Kidney (tissue), 14 donors: Measurements from ENCODE around the gene ARPP21. TPM values are rescaled to one million over a fixed set of nuclear protein-coding genes. Genes with fewer than 3 reads are reported as not detected.

Source experiments
- DNase-seq, 5 donors: peaks; one replicate each; pipeline ENCODE4 v3.0.0-alpha.2; 2013 to 2020
- FAIRE-seq: peaks from 2 replicates; lab custom pipeline; 2012; peaks lifted over from hg19 to GRCh38; lab: Jason Lieb, UNC
- H3K27ac ChIP-seq, 2 donors: one replicate each; pipeline ENCODE4 v1.7.0; 2013; ENCODE audit warnings: low read depth in 2 of 2, low read length in 2 of 2, inconsistent platforms in 1 of 2
- H3K27me3 ChIP-seq: one replicate; pipeline ENCODE4 v1.7.1; 2013; ENCODE audit warnings: low read length, inconsistent platforms; ENCODE audit not compliant: control insufficient read depth, insufficient read depth
- H3K36me3 ChIP-seq, 3 donors: one replicate each; pipeline versions ENCODE4 v1.7.0 to v1.7.1; 2013; ENCODE audit warnings: low read length in 3 of 3, control low read depth in 1 of 3, inconsistent platforms in 1 of 3; ENCODE audit not compliant: insufficient read depth in 3 of 3, control insufficient read depth in 2 of 3
- H3K4me1 ChIP-seq, 3 donors: one replicate each; pipeline versions ENCODE4 v1.7.0 to v1.7.1; 2013; ENCODE audit warnings: low read length in 3 of 3, inconsistent platforms in 1 of 3, low read depth in 1 of 3; ENCODE audit not compliant: control insufficient read depth in 2 of 3, insufficient read depth in 2 of 3
- H3K4me3 ChIP-seq, 3 donors: one replicate each; pipeline versions ENCODE4 v1.7.0 to v1.8.1; 2013; ENCODE audit warnings: low read length in 3 of 3, control low read depth in 1 of 3, inconsistent platforms in 1 of 3
- H3K9ac ChIP-seq, 3 donors: one replicate each; pipeline versions ENCODE4 v1.7.0 to v1.7.1; 2013; ENCODE audit warnings: low read length in 3 of 3, control low read depth in 1 of 3, inconsistent platforms in 1 of 3
- H3K9me3 ChIP-seq, 3 donors: one replicate each; pipeline versions ENCODE4 v1.7.0 to v1.7.1; 2013; ENCODE audit warnings: low read length in 3 of 3, control low read depth in 1 of 3, inconsistent platforms in 1 of 3; ENCODE audit not compliant: control insufficient read depth in 2 of 3, insufficient read depth in 1 of 3
- intact Hi-C: fragments of 100-400 bp; cut with DNase I; formaldehyde crosslinking; loops from one replicate; pipeline ENCODE4 v1.11.1; 2022
- polyA plus RNA-seq: library from polyadenylated mRNA; stranded (reverse); fragments of 350-450 nt; fragmentation: Illumina TruSeq; extraction: RNeasy Lipid Tissue Mini Kit (QIAGEN cat#74804); gene quantifications from one replicate; pipeline ENCODE4 v1.2.3, GENCODE V29; 2014; ENCODE audit warnings: low read depth, low replicate concordance; ENCODE audit not compliant: insufficient read depth
- total RNA-seq: library from RNA; stranded (reverse); fragmentation: NEBNext Ultra II Directional; extraction: Animal tissue kit (Norgen Biotek cat#: 25700); gene quantifications from one replicate; pipeline ENCODE4 v1.2.1, GENCODE V29; 2021
- TF ChIP-seq, protein P1 (sequence below): IDR thresholded peaks from 3 replicates; pipeline ENCODE4 v1.5.1; 2012; ENCODE audit warnings: mild to moderate bottlenecking, moderate library complexity, borderline replicate concordance; ENCODE audit not compliant: insufficient read depth; ENCODE audit errors: extremely low read depth
- donor health status: control.
- donor health status: control.
- donor health status: control.
- donor health status: control.
- donor health status: control.
- donor health status: DM: yes; HTN: yes; CAD: no.
- donor health status: Normal renal cell carcinoma (clear cell type).

Gene ARPP21
- total and polyA plus RNA-seq, 2 donors from 2014 or later: 0.11 to 0.44 TPM

DNA sequence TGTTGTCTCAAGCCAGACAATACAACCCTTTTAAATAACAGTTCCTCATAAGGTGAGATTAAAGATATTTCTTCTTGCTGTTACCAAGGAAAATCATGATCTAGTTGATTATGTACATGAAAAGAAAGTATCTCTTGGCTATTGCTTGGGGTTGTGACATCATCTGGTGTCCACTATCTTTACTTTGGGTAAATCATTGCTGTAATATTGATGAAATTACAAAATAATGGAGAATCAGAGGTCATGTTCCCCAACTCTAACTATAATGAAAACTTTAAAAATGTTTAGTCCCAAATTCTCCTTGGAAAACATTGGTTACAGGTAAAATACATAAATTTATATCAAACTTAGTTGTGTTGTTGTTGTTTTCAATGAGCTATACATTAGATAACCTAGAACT is 142.2 kb downstream of the ARPP21 start:
- Histone ChIP-seq H3K36me3 (no peaks in the 10 kb centered on the region), H3K27me3 (no peaks in the 10 kb centered on the region), H3K27ac (no peak overlapping the region), H3K4me1 (no peaks in the 10 kb centered on the region), H3K9me3 (no peaks in the 10 kb centered on the region), H3K9ac (no peak overlapping the region), H3K4me3 (no peak overlapping the region)
- intact Hi-C loops: no loop called here
- FAIRE-seq: no peak
- TF ChIP-seq, protein P1, sequence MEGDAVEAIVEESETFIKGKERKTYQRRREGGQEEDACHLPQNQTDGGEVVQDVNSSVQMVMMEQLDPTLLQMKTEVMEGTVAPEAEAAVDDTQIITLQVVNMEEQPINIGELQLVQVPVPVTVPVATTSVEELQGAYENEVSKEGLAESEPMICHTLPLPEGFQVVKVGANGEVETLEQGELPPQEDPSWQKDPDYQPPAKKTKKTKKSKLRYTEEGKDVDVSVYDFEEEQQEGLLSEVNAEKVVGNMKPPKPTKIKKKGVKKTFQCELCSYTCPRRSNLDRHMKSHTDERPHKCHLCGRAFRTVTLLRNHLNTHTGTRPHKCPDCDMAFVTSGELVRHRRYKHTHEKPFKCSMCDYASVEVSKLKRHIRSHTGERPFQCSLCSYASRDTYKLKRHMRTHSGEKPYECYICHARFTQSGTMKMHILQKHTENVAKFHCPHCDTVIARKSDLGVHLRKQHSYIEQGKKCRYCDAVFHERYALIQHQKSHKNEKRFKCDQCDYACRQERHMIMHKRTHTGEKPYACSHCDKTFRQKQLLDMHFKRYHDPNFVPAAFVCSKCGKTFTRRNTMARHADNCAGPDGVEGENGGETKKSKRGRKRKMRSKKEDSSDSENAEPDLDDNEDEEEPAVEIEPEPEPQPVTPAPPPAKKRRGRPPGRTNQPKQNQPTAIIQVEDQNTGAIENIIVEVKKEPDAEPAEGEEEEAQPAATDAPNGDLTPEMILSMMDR: no peak
- no peak for DNase-seq

GRCh38 chr3:35782355-35782754 is 143.0 kb downstream of the ARPP21 start:
- FAIRE-seq (no peak), DNase-seq (no peak)
- Histone ChIP-seq H3K36me3 (no peaks in the 10 kb centered on the region), H3K27me3 (no peaks in the 10 kb centered on the region), H3K9me3 (no peaks in the 10 kb centered on the region), H3K9ac (no peak overlapping the region), H3K27ac (no peak overlapping the region), H3K4me1 (no peaks in the 10 kb centered on the region), H3K4me3 (no peak overlapping the region)
- intact Hi-C loops: no loop called here
- TF ChIP-seq, protein P1: no peak

GRCh38 chr3:35784169-35784568 is 144.8 kb downstream of the ARPP21 start:
- TF ChIP-seq, protein P1: no peak
- H3K4me1 ChIP-seq: no peaks in the 10 kb centered on the region
- H3K36me3 ChIP-seq: no peaks in the 10 kb centered on the region
- no peaks in the 10 kb centered on the region for H3K9me3 ChIP-seq
- no peak overlapping the region for H3K27ac ChIP-seq
- DNase-seq (no peak), FAIRE-seq (no peak)
- no peaks in the 10 kb centered on the region for H3K27me3 ChIP-seq
- H3K9ac ChIP-seq: no peak overlapping the region
- intact Hi-C loops: no loop called here
- no peak overlapping the region for H3K4me3 ChIP-seq

GRCh38 chr3:35785234-35785888 is 146.0 kb downstream of the ARPP21 start:
- Histone ChIP-seq H3K9me3 (no peaks in the 10 kb centered on the region), H3K4me1 (no peaks in the 10 kb centered on the region), H3K4me3 (no peak overlapping the region), H3K27me3 (no peaks in the 10 kb centered on the region), H3K36me3 (no peaks in the 10 kb centered on the region), H3K27ac (no peak overlapping the region), H3K9ac (no peak overlapping the region)
- intact Hi-C loops: no loop called here
- FAIRE-seq: no peak
- DNase-seq: no peak
- TF ChIP-seq, protein P1: no peak
